ENCODE results near the gene TCF12.
A peak's percentile ranks its signal among the peaks of the same experiment; 100 is the strongest.

TCF12 gene

DNA sequence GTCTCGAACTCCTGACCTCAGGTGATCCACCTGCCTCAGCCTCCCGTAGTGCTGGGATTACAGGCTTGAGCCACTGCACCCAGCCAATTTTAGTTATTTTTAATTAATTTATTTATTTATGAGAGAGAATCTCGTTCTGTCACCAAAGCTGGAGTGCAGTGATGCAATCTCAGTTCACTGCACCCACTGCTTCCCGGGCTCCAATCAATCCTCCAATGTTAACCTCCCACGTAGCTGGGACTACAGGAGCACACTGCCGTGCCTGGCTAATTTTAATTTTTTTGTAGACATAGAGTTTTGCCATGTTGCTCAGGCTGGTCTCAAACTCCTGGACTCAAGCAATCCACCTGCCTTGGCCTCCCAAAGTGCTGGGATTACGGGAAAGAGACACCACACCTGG, 137.9 kb downstream of the TCF12 start:
- FAIRE-seq = no peak

DNA sequence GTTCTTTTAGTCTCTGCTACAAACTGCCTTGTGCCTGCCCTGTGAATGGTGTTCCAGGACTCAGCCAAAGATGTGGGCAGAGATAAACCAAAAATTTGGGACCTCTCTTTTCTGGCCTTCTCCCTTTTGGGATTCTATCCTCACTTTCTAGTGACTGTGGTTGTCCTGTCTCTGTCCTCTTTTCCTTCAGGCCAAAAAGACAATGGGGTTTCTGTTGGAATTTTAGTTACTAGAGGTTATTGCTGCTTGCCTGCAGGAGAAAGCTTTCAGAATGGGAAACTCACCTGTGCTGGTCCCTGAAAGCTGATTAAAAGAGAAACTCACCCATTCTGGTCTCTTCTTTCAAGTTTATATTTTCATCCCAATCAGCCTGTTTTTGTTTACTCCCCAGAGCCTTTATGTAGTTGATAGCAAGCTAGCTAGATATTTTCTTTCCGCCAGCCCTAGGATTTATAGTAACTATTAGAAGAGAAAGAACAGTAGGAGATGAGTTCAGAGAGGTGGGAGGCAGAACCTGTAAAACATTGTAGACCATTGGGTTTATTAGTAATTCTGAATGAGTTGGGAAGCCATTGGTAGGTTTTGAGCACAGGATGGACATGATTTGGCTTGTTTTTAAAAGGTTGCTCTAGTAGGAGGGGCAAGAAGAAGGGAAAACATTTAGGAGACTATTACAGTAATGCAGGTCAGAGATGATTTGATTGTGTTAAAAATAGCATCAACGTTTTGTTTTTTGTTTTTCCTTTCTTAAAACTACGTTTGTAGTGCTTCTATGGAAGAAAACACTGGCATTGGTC, 138.9 kb downstream of the TCF12 start:
- no peak for FAIRE-seq

DNA sequence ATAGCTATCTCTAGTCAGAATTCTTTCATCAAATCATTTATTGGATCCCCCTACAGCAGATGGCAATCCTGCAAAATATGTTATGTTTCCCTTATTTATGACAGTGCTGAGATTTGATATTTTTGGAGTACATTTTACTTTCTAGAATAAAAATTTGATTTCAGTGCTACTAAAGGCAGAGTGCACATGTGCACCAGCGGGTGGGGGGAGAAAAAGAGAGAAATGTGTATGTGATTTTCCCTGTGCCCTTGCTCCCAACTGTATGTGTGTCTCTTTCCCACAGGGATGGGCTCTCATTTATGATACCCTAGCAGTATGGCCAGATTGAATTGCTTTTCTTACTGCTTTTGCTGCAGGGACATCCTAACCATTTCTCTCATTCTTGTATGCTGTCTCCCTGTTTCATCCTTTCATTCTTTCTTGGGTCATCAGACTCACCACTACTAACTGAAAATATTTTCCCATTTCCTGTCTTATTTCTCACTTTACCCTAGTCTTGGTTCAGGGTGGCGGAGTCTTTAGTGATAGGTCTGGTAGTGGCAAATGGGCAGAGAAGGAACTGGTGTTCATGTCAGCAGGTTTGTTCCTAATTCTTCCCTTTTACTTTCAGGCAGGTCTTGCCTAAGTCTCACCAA, 140.7 kb downstream of the TCF12 start:
- no peak for FAIRE-seq

DNA sequence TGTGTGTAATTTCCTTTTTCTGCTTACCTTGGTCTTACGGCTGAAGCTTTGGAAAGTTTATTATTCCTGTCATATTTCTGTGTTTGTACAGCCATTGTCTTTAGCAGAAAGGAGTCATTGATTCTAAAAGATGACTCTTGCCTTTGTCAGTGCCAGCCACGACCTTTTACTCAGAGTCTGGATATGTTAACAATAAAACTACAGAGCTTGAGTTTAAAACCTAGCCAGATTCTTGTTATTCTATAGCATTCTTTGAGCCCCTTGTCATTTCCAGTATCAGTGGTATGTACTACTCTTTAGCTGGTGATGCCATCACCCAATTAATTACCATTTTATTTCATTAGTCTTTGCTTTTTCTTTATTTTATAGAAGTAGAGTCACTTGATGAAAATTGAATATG, 142.4 kb downstream of the TCF12 start:
- no peak for FAIRE-seq

DNA sequence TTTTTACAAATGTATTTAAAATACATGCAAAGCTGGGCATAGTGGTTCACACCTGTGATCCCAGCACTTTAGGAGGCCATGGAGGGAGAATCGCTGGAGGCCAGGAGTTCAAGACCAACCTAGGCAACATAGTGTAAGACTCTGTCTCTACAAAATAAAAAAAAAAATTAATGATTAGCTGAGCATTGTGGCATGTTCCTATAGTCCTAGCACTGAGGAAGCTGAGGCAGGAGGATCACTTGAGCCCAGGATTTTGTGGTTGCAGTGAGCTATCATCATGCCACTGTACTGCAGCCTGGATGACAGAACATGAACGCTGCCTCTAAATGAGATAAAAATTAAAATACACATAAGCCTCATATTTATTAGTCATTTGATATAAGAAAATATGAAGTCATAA, 142.8 kb downstream of the TCF12 start:
- FAIRE-seq = no peak

DNA sequence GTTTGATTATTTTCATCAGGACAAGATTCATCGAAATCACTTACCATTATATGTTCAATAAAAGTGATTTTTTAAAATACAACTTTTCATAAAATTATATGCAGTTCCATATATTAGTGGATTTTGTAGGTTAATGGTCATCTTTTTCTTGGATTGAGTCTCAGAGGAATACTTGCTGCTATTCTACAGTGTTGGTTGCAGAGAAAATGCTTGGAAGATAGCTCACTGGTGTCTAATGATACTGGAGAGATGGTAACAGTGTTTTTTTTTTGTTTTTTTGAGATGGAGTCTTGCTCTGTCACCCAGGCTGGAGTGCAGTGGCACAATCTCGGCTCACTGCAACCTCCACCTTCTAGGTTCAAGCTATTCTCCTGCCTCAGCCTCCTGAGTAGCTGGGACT, 143.3 kb downstream of the TCF12 start:
- FAIRE-seq = no peak

DNA sequence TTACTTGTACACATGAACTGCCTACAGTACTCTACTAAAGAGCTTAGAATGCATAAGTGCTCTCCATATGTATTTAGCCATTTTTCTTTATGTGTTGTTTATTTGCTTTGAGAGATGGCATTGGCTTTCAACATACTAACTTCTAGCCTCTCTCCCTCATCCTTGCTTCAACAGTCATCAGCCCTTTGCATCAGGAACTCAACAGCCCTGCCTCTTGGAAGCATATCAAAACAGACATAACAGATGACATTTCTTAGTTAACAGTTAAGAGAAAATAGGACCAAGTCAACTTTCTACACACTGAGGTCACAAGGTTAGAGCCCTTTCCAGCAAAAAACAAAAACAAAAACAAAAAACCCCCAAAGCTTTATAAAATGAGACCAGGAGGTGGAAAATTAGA, 145.6 kb downstream of the TCF12 start:
- no peak for FAIRE-seq

DNA sequence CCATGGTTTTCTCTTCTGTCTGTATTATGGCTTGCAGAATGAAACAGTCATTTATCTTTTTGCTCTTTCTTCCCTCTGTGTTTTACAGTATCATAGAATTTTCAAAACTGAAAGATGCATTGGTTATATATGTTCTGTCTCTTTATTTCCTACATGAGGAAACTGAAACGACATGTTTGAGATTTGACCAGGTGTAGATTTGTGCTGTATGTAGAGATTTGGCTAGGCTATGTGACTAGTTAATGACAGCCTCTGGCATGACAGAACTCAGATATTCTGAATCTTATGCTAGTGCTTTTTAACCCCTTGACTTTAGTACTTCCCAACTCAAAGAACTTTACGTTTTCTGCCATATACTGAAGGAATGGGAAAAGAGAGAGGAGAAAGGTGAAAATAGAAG, 151.0 kb downstream of the TCF12 start:
- no peak for FAIRE-seq

DNA sequence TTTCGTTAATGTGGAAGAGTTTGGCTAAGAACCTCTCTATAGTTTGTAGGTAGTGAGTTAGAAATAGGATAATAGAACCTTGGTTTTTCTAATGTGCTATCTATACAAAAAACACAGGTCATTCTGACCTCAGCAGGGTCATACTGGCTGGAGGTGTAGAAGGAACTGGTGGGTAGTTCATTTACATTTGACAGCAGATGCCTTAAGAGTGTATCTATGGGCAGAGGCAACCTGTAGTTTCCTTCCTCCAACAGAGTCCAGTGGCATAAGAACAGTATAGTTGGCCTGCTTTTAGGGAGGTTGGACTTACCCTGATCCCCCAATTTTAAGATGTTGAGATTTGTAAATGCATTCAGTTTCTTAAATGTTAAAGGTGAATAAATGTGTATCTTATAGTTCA, 152.2 kb downstream of the TCF12 start:
- no peak for FAIRE-seq

DNA sequence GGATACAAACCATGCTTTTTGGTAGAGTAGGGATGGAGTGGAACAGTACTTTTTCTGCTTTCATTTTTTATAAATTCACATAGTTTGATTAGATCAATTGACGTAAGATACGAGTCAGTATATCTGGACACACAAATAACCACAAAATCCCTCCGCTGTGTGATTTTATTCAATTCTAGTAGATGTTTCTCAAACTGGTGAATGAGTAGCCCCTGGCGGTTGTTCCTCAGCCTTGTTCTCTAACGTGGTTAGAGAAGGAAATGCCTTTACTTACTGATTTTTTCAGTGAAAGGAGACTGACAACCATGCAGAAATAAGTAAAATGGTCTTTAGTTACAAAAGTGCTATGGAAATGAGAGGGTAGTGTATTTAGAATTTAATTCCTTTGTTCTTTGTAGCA, 161.0 kb downstream of the TCF12 start:
- FAIRE-seq = no peak

DNA sequence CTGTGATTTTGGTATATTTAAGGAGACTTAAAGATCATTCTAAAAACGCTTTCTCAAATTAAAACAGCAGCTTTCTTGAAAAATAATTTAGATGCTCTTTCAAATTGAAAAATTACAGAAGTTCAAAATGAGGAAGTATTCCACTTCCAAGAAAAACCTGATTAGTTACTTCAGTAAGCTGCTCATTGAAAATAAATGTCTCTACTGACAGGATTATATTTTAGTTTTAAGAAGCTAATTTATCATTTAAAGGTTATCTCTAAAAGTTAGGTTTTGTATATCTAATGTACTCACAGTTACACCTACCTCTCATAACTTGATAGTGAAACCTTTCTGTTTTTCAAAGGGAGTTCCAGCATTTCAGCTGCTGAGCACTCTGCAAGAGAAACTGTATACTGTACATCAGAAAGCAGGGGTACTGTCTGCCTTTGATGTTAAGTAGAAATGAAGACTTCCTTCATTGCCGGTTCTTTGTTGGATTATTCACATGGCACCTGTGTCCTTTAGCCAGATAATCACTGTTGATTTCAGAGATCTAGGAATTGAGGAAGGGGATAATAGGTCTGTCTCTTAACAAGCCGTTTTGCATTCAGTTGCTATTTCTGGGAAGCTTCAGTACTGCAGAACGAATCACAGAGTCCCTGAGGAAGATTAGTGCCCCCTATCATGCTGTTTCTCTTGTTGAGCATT, 161.6 kb downstream of the TCF12 start:
- peak; percentile 40 for FAIRE-seq

DNA sequence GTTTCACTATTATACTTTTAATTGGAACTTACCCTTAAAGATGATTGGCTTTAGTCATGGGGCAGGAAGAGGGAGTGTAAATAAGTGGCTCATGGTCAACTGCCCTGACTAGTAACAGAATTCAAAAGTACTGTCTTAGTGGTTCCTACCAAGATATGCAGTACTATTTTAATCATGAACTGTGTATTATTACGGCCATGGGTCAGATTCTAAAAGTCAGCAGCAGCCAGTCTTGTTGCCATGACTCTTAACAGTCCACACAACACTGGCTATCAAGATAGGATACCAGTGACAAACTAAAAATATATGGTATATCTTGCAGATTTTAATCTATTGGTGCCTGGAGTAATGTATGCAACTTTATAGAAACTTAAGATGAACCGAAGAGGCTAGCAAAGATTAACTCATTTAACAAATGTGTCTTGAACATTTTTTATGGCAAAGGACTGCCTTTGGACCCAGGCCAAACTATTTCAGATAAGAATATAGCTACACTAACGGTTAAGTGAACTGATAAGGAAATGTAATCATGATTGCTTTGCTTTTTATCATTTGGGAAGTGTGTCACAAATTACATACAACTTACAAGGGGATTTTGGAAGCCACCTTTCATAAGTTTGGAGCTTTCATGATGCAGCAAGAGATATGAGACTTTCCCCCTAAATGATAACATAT, 163.7 kb downstream of the TCF12 start:
- no peak for FAIRE-seq

DNA sequence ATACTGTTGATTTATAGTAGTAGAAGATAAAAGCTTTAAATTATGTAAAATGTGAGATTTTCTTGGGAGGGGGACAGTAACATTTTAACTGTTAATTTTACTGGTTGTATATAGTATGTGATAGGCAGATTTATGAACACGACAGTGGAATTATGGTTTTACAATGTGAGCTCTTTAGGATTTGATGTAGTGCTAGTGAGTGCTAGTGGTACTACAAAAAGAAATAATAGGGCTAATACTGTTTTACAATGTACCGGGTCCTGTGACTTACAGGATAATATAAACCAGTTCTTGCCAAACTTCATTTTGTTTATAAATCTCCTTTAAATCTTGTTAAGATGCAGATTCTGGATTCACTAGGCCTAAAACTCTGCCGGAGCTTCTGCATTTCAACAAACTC, 165.7 kb downstream of the TCF12 start:
- no peak for FAIRE-seq

DNA sequence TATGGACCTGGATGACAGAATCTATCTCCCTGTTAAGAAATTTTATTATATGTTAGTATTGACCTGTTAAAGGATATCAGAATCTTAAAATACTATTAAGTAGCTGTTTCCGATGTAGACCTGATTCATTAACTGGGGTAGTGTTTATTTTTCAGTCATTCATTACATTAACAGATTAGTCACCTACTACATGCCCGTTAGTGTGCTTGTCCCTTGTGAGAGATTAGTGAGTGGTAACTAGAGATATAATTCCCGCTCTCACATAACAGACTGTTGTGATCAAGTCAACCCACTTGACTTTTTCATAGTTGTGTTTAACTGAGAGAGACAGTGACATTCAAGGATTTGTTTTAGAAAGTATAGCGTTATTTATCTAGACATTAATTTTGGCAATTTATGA, 166.8 kb downstream of the TCF12 start:
- no peak for FAIRE-seq

DNA sequence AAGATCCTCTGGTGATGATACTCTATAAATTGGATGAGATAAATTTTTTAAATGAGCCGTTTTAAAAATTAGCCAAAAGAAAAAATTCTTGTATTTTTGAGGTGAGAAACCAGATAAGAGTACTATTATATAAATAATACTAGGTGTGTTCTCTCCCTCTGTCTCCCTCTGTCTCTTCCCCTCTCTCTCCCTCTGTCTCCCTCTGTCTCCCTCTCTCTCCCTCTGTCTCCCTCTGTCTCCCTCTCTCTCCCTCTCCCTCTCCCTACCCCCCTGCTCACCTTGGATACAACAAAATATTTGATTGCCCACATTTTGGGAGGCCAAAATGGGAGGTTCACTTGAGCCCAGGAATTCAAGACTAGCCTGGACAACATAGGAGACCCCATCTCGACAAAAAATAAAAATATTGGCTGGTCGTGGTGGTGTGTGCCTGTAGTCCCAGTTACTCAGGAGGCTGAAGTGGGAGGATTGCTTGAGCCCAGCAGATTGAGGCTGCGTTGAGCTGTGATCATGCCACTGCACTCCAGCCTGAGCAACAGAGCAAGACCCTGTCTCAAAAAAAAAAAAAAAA, 168.5 kb downstream of the TCF12 start:
- FAIRE-seq = no peak

DNA sequence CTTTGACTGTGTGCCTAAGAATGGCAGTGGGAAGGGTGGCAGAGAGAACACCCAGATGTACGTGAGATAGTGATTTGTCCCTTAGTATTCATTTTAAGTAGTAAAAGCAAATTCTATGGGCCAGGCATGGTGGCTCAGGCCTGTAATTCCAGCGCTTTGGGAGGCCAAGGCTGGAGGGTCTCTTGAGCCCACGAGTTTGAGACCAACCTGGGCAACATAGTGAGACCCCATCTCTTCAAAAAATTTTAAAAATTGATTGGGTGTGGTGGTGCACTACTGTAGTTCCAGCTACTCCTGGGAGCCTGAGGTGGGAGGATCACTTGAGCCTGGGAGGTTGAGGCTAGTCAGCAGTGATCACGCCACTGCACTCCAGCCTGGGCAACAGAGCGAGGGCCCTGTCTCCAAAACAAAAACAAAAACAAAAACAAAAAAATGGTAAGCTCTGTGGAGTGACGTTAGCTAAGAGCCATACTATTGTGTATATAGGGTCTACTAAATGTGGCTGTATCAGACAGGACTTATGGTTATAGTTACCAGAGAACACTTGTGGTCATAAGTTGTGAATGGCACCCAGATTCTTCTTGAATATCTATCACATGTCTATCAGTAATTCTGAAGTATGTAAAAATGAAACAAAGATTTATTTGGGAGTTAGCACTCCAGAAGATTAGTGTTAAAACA, 171.5 kb downstream of the TCF12 start:
- FAIRE-seq = no peak

DNA sequence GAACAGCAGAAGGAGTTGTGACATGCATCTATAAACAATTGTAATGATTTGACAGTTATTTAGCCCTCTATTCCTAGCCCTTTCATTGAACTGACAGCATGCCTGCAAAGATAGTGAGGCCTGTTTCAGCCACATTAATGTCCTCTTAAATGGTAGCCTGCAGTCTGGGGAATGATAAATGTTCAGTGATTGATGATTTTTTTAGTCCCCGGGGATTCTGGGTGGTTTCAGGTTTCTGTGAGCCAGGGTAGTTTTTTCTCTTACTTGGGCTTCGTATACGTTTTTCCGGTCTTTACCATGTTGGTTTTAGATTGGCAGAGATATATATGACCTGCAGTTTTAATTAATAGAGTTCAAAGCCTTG, 172.0 kb downstream of the TCF12 start:
- FAIRE-seq = no peak

DNA sequence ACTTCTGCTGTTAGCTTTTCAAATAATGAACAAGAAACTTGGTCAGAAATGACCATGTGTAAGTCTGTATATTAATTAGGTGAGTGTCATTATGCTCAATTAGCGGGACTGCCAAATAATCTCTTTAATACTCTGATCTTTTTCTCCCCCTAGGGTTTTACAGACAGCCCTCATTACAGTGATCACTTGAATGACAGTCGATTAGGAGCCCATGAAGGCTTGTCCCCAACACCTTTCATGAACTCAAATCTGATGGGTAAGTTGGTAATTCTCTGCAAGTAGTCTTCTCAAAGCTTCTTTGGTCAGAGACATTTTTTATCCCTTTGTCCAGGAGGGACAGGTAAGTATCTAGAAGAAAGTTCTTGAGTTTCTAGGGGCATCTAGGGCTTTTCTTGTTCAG, 173.2 kb downstream of the TCF12 start:
- no peak for FAIRE-seq

DNA sequence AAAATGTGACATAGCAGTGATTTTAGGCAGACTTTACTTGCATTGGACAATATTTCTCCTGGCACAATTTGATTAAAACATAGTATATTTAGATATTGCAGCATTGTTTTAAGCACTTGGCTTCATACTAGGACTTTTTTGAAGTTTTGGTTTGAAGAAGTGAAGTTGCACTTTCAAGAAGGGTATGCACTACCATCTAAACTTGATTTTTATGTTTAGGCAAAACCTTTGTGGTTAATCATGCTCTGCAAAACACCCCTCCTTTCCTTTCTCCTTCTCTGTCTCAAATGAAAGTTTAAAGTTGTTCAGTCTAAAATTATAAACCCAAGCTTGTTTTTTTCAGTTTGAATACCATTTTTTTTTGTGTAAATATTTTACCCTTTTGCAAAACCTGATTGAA, 173.8 kb downstream of the TCF12 start:
- no peak for FAIRE-seq

DNA sequence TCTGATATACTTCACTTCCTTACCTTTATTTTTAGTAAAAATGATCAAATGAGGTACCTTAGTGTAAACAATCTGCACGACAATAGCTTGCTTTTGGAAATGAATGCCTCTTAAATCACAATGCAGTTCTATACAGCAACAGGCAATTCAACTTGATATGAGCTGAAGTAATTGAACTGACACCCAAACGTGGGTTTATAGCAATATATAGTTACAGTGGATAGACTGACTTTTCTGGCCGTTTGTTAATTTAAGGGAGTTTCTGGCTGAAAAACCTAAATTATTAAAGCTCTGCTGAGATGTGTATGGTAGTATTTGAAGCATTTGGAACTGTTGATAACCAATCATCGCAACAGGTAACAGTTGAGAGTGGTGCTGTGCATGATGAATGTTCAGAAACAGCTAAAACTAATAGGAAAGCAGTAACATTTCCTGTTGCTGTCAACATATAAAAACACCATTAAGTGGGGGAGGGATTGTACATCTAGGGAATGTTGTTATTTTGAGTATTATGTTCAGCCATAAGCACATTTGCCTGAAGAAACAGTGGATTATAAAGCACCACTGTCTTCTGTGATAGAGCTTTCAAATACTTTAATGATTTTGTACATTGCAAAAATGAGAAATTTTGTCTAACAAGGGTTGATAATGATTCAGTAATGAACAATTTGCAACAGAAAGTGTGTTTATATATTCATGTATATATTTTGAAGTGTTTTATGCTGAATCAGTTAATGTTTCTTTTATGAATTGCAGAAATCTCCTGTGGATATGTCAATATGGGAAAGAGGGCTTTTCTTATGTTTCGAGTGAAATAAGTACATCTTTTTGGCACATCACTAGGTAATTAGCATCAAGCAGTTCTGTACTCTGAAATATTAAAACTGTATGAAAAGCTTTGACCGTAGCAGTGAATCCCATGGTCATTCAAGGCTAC, 176.1 kb downstream of the TCF12 start:
- no peak for FAIRE-seq

DNA sequence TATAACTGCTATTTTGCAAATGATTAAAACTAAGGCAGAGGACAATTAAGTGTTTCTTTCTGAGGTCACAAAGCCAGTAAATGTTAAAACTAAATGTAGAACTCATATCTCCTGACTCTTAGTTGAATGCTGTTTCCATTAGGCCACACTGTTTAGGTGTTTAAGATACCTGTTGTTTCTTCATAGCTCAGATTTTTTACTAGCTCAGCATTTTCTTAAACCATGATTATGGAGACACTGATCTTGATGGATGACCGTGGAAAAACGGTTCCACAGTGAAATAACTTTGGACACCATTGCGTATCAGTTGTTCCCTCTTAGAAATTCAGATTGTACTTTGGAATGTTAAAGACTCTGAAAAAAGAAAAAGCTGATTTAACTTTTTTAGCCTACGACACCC, 177.5 kb downstream of the TCF12 start:
- FAIRE-seq = no peak

DNA sequence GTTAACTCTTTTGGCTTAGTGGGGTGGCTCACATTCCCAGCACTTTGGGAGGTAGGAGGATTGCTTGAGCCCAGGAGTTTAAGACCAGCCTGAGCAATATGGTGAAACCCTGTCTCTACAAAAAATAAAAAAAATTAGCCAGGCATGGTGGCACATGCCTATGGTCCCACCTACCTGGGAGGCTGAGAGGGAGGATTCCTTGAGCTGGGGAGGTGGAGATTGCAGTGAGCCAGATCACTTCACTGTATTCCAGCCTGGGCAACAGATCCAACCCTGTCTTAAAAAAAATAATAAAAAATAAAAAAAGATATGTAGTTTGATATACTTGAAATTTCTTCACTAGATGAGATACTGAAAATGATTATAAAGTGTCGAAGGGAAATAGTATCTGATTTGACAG, 178.8 kb downstream of the TCF12 start:
- no peak for FAIRE-seq
